Measurements from ENCODE around the gene SMARCA4.

- no peak for TF ChIP-seq POLR2A (IDR thresholded peaks at IDR 0.05)
- TF ChIP-seq CTCF (IDR thresholded peaks at IDR 0.05): no peak
Measured at GRCh38 chr19:11010041-11010440, 49.2 kb downstream of the SMARCA4 start.

Measured in testis (tissue), 2 donors.